Endothelial cell of umbilical vein (primary cell): ENCODE data around the gene ACTA2. TPM values are rescaled to one million over a fixed set of nuclear protein-coding genes. Genes with fewer than 3 reads are reported as not detected.

ENCODE experiments used
- BruUV-seq: library from RNA; stranded (reverse); fragments of 400-500 nt; replicated peaks from 2 replicates; lab custom pipeline; 2021; lab: Mats Ljungman, UMichigan
- CTCF ChIA-PET: fragments of 300-600, 350-600 bp; sonication (Branson Sonifier 250); formaldehyde crosslinking; loops from one replicate; lab custom pipeline; 2021; ENCODE audit warnings: antibody characterized with exemption, inconsistent platforms; lab: Charles Lee
- POLR2A ChIA-PET: fragments of 300-600, 350-600 bp; sonication (Branson Sonifier 250); formaldehyde crosslinking; loops from one replicate; lab custom pipeline; 2021; ENCODE audit warnings: antibody characterized with exemption, inconsistent platforms; lab: Charles Lee
- DNase-seq: peaks from one replicate; pipeline ENCODE4 v3.0.0-alpha.2; 2011; ENCODE audit warnings: low read depth, low spot score
- FAIRE-seq: peaks from 2 replicates; lab custom pipeline; 2011; peaks lifted over from hg19 to GRCh38; lab: Jason Lieb, UNC
- H2AFZ ChIP-seq: 2 replicates; pipeline ENCODE4 v1.6.0; 2012; ENCODE audit warnings: low read depth, low read length, control low read depth, inconsistent platforms
- H3K27ac ChIP-seq: 2 replicates; pipeline ENCODE4 v1.5.1; 2011; ENCODE audit warnings: low read depth, mild to moderate bottlenecking, control low read depth, low read length, moderate library complexity; ENCODE audit not compliant: insufficient read depth
- H3K27me3 ChIP-seq, 2 experiments: 2 replicates each; pipeline versions ENCODE4 v1.6.0 to v1.6.1; 2011; ENCODE audit warnings: low read length in 2 of 2, mixed read lengths in 1 of 2; ENCODE audit not compliant: control insufficient read depth in 2 of 2, insufficient read depth in 2 of 2
- H3K36me3 ChIP-seq, 2 experiments: 2 replicates in 1 of 2; 3 replicates in 1 of 2; pipeline ENCODE4 v1.5.1; 2011; ENCODE audit warnings: low read length in 2 of 2, mild to moderate bottlenecking in 1 of 2, moderate library complexity in 1 of 2; ENCODE audit not compliant: control insufficient read depth in 2 of 2, insufficient read depth in 2 of 2; ENCODE audit errors: extremely low read depth in 1 of 2
- H3K4me1 ChIP-seq: 3 replicates; pipeline ENCODE4 v1.5.1; 2011; ENCODE audit warnings: mild to moderate bottlenecking, low read length; ENCODE audit not compliant: control insufficient read depth, insufficient read depth; ENCODE audit errors: extremely low read depth
- H3K4me2 ChIP-seq: 2 replicates; pipeline ENCODE4 v1.6.1; 2011; ENCODE audit warnings: low read length, control low read depth, mixed read lengths; ENCODE audit not compliant: insufficient read depth
- H3K4me3 ChIP-seq, 3 experiments: fragments of 200-600 bp in 1 of 3; sonication (generic), shearing (Covaris generic) in 1 of 3; replicated peaks in 1 of 3; 2 replicates each; pipeline ENCODE4 v1.5.1; 2011 to 2016; ENCODE audit warnings: control low read depth in 3 of 3, low read length in 3 of 3, mild to moderate bottlenecking in 2 of 3, inconsistent platforms in 1 of 3, low read depth in 1 of 3, moderate library complexity in 1 of 3; ENCODE audit not compliant: insufficient read depth in 1 of 3
- H3K79me2 ChIP-seq: 2 replicates; pipeline ENCODE4 v1.6.0; 2012; ENCODE audit warnings: low read length, inconsistent platforms; ENCODE audit not compliant: control insufficient read depth, insufficient read depth
- H3K9ac ChIP-seq: replicated peaks from 2 replicates; pipeline ENCODE3; 2011; ENCODE audit warnings: low read length, control low read depth; ENCODE audit not compliant: insufficient read depth; ENCODE audit errors: extremely low read depth
- H3K9me1 ChIP-seq: replicated peaks from 3 replicates; pipeline ENCODE4 v1.6.0; 2011; ENCODE audit warnings: mild to moderate bottlenecking, low read length; ENCODE audit not compliant: control insufficient read depth, insufficient read depth; ENCODE audit errors: extremely low read depth
- H3K9me3 ChIP-seq: replicated peaks from 2 replicates; pipeline ENCODE4 v1.5.1; 2012; ENCODE audit warnings: low read length, inconsistent platforms; ENCODE audit not compliant: control insufficient read depth, insufficient read depth
- H4K20me1 ChIP-seq: replicated peaks from 2 replicates; pipeline ENCODE3; 2011; ENCODE audit warnings: mild to moderate bottlenecking, low read length; ENCODE audit not compliant: control insufficient read depth, insufficient read depth; ENCODE audit errors: extremely low read depth
- EZH2 ChIP-seq: IDR thresholded peaks from 2 replicates; pipeline ENCODE4 v1.6.1; 2012; ENCODE audit warnings: borderline replicate concordance, low read depth, mild to moderate bottlenecking, moderate library complexity, low read length, inconsistent platforms; ENCODE audit not compliant: severe bottlenecking
- FOS ChIP-seq: IDR thresholded peaks from 2 replicates; pipeline ENCODE4 v1.6.1; 2011; ENCODE audit warnings: mild to moderate bottlenecking, low read length, moderate library complexity, borderline replicate concordance; ENCODE audit not compliant: insufficient read depth
- GATA2 ChIP-seq: IDR thresholded peaks from 2 replicates; pipeline ENCODE4 v1.7.0; 2011; ENCODE audit warnings: low read depth, mild to moderate bottlenecking, moderate library complexity, mixed read lengths, low read length; ENCODE audit not compliant: insufficient read length, insufficient read depth
- JUN ChIP-seq: IDR thresholded peaks from 2 replicates; pipeline ENCODE4 v1.6.1; 2011; ENCODE audit warnings: borderline replicate concordance, low read depth; ENCODE audit not compliant: insufficient read length, insufficient read depth
- MAX ChIP-seq: IDR thresholded peaks from 2 replicates; pipeline ENCODE4 v1.6.1; 2011; ENCODE audit not compliant: insufficient read depth, insufficient read length
- MYC ChIP-seq: IDR thresholded peaks from one replicate; pipeline ENCODE4 v1.6.1; 2011; ENCODE audit warnings: mild to moderate bottlenecking, low read depth, low read length
- POLR2A ChIP-seq: IDR thresholded peaks from 2 replicates; pipeline ENCODE4 v1.6.1; 2012; ENCODE audit warnings: low read depth, mild to moderate bottlenecking, control low read depth, low read length
- POLR2AphosphoS5 ChIP-seq: IDR thresholded peaks from 2 replicates; pipeline ENCODE4 v1.6.1; 2012; ENCODE audit warnings: low read depth, mild to moderate bottlenecking, control low read depth, low read length, moderate library complexity; ENCODE audit not compliant: insufficient read depth
- dilution Hi-C: fragments of 300-500 bp; cut with MboI; formaldehyde crosslinking; loops from one replicate; pipeline ENCODE4 v1.15.0; 2019; ENCODE audit warnings: low sequenced_read_pairs; ENCODE audit not compliant: extremely low pct_ligation_motif_present
- intact Hi-C: fragments of 100-400 bp; cut with micrococcal nuclease; formaldehyde crosslinking; loops from one replicate; pipeline ENCODE4 v1.10.0; 2022
- polyA plus RNA-seq, 4 experiments: library from polyadenylated mRNA; depleted of rRNA in 3 of 4; stranded (reverse) in 3 of 4; unstranded in 1 of 4; fragments of >200 nt; gene quantifications; 2 replicates each; pipeline versions ENCODE4 v1.2.1 to v1.2.3, GENCODE V29; 2011 to 2012; ENCODE audit warnings: missing spikeins in 1 of 4
- total RNA-seq: library from RNA; stranded (reverse); gene quantifications from 2 replicates; pipeline ENCODE4 v1.2.3, GENCODE V29; 2021
- TF ChIP-seq, protein P1 (sequence below), 2 donors: IDR thresholded peaks; 1 replicate in 1 of 2; 2 replicates in 1 of 2; pipeline ENCODE4 v1.5.1; 2011; ENCODE audit warnings: low read length in 2 of 2, mild to moderate bottlenecking in 2 of 2, moderate library complexity in 2 of 2, control low read depth in 1 of 2, inconsistent platforms in 1 of 2, low read depth in 1 of 2; ENCODE audit not compliant: insufficient read depth in 1 of 2; ENCODE audit errors: extremely low read depth in 1 of 2

Gene ACTA2
- total and polyA plus RNA-seq, 2 donors (not counting 3 experiments of a cell fraction or from before 2014, with no cell fraction given): 6.3 to 9.7 TPM

GRCh38 chr10:88974012-88974411, 21.4 kb upstream of the ACTA2 start:
- no peak for DNase-seq
- H3K9ac ChIP-seq: no peak overlapping the region
- TF ChIP-seq POLR2AphosphoS5 (no peak), EZH2 (no peak), JUN (no peak), FOS (no peak), POLR2A (no peak), MAX (no peak), GATA2 (no peak), MYC (no peak)
- TF ChIP-seq, protein P1, sequence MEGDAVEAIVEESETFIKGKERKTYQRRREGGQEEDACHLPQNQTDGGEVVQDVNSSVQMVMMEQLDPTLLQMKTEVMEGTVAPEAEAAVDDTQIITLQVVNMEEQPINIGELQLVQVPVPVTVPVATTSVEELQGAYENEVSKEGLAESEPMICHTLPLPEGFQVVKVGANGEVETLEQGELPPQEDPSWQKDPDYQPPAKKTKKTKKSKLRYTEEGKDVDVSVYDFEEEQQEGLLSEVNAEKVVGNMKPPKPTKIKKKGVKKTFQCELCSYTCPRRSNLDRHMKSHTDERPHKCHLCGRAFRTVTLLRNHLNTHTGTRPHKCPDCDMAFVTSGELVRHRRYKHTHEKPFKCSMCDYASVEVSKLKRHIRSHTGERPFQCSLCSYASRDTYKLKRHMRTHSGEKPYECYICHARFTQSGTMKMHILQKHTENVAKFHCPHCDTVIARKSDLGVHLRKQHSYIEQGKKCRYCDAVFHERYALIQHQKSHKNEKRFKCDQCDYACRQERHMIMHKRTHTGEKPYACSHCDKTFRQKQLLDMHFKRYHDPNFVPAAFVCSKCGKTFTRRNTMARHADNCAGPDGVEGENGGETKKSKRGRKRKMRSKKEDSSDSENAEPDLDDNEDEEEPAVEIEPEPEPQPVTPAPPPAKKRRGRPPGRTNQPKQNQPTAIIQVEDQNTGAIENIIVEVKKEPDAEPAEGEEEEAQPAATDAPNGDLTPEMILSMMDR (IDR thresholded peaks at IDR 0.05; ENCODE audit: extremely low read depth in 1 of 2, insufficient read depth in 1 of 2, low read depth in 1 of 2, low read length in 2 of 2): no peak
- no peaks in the 10 kb centered on the region for H3K9me3 ChIP-seq
- dilution Hi-C loops: no loop called here
- no peak overlapping the region for H3K4me2 ChIP-seq
- no peak overlapping the region for H3K27ac ChIP-seq
- peaks cover 8% of the 10 kb centered on the region for H3K4me1 ChIP-seq
- intact Hi-C loops: no loop called here
- no peaks in the 10 kb centered on the region for H3K9me1 ChIP-seq
- H3K79me2 ChIP-seq: no peaks in the 10 kb centered on the region
- no peaks in the 10 kb centered on the region for H3K36me3 ChIP-seq
- peaks cover 4 to 7% of the 10 kb centered on the region in 2 experiments for H3K27me3 ChIP-seq
- POLR2A ChIA-PET: no interaction called here
- H3K4me3 ChIP-seq: no peak overlapping the region
- no TSS peak for BruUV-seq
- no peak for FAIRE-seq
- H4K20me1 ChIP-seq: no peaks in the 10 kb centered on the region
- CTCF ChIA-PET: interaction anchor here (1.1 kb wide), 1 partner anchor 39 kb away, joined by 3 read pairs; no protein-coding TSS in a partner anchor
- H2AFZ ChIP-seq: no peak overlapping the region
